DMS 273 (cell line): Measurements from ENCODE around the gene DENND1A.

Experiments
- DNase-seq: peaks from one replicate; lab custom pipeline; 2025; ENCODE audit not compliant: unreplicated experiment; lab: John Stamatoyannopoulos, UW

The DENND1A gene

DNA sequence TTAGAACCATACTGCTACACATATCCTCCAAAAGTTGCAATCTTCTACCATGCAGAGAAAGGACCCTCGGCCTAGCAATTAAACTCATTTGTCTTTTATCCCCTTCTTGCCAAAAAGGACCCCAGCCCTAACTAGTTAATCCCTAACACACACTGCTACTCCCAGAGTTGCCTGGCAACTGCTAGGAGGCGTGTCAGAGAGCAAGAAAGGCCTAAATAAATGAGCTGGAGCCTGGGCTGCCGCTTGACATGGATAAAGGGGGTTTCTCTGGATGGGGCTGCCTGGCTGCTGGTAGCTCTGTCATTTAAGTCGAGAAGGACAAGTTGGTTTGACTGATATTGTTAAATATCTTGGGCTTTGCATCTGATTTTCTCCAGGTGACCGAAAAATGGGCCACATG is 379.1 kb downstream of the DENND1A start:
- peak; percentile 31 for DNase-seq

DNA sequence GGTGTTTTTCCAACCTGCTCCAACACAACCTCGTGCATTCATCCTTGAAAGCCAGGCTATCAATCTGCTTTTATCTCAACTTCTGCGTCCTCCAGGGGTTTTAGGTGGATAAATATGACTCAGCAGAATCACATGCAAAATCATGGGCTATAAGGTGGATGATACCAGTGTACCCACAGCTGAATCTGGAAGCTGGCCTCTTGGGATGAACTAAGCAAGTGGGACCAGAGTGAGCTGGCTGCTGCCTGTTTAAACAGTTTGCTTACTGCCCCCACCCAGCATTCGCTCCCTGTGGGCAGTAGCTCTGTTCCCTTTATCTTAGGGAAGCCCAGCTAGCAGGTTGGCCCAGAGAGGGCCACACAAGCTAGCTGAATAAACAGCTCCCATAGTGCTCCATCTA is 379.9 kb downstream of the DENND1A start:
- DNase-seq: no peak

DNA sequence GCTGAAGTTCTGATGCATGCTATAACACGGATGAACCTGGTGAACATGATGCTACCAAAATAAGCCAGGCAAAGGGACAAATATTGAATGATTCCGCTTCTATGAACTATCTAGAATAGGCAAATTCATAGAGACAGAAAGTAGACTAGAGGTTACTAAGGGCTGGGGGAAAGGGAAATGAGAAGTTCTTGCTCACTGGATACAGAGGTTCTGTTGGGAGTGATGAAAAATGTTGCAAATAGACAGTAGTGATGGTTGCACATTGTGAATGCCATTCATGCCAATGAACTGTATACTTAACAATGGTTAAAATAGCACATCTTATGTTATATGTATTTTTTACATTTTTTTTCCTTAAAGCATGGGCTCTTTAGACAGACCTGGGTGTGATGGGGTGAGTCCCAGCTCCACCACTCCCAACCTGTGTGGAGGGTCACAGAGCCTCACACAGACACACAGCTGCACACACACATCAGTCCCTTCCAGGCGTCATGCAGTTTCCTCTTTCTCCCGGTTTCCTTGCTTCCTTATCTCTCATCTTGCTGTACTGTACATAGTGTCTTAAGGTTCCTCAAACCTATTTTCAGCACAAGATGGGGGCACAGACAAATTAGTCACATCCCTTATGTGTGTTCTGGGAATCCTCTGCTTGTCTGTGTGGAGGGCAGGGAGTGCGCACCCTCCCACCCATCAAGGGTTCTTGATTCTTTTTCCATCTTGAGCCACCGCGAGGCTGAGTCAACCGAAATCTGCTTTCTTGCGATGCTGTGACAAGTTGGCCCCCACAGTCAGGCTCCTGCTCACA is 381.0 kb downstream of the DENND1A start:
- DNase-seq: no peak

DNA sequence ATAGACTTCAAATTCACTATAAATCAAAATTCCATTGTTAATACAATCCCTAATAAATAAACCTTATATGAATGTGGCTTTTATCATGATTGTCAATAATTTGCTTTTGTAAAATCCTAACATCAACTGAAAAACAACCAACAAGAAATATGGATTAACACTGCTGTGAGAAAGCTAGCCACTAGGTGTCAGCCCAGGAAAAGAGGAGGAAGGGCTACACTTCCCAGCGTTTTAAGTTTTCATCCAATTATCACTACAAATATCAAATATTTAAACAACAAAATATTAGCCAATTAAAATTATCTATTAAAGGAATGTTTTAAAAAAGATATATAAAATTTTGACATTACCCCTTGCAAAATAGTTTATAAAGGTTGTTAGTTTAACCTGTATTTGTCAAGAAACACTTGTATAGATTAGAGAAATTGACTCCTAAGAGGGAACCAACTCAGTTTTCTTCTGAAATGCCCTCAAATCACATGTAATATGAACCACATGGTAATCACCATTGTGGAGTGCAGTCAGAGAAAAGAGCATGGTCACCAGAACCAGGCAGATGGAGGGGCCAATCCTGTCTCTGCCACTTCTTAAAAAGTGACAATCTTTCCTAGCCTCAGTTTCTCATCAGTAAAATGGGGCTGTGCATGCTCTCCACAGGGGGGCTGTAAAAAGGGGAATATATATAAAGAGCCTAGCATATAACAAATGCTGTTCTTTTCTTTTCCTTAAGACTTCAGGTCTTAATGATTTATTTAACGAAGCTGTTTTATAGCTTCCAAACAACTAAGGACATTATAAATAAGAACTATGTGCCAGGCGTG is 385.7 kb downstream of the DENND1A start:
- peak; percentile 50 for DNase-seq

DNA sequence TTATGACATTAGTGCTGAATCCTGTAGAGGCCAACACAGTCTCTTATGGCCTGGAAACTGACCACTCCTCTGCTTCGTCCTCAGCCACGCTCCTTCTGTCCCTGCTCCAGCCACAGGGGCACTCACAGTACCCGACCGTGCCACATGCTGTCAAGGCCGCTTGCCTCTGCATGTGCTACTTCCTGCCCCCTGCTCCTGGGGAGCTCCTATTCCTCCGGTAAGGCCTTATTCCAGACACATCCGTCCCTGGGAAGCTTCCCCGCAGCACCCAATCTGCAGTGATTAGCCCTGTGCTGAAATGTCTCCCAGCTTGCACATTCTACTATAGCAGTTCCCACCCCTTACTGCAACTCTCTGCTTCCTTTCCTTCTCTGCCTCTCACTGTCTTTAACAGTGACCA is 386.4 kb downstream of the DENND1A start:
- DNase-seq: no peak

DNA sequence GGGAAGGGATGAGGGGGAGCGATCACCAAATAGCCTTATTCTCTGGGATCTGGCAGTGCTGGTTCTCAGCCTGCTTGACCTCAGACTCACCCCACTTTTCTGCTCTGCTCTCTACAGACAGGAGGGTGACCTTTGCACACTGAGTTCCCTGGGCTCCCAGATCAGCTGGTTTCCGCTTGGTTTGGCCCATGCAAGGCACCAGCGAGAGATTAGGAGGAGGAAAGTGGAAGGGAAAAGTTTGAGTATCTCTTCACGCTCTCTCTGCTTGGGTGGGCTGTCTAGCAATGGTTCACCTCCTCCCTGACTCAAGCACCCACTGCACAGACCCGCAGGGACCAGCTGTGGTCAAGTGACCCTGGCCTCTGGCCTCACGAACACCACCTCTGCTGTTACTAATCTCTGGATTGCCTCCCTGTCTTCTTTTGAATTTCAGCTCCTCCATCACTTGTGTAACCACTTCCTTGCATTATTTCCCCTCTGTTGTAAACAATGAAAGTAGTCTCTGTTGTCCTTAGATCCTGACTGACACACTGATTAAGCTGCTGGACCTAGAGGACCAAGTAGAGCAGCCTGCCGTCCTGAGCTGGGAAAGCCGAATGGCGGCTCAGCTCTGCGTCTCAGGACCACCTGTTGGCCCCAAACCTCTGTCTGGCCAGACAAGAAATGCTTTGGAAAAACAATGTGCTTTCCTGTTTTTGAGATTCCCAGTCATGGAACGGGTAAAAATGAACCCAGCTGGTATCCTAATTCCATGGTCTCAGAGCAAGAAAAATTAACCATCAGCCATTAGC is 387.3 kb downstream of the DENND1A start:
- DNase-seq: no peak

DNA sequence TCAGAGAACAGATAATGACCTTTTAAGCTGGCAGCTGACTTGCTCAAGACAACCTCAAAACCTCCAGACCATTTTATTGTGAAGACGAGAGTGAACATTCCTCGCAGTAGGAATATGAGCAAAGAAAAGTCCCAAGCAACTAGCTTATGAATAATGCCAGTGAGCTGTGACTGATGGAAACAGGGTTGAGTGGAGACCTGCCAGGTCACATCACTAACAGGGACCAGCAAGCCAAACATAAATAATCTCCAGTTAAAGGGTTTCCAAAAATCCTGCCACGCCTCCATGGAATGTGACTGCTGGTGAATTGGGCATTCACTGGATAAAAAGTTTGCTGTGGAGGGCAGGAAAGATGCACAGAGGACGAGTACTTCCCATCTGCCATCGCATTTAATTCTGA is 388.5 kb downstream of the DENND1A start:
- peak; percentile 21 for DNase-seq

DNA sequence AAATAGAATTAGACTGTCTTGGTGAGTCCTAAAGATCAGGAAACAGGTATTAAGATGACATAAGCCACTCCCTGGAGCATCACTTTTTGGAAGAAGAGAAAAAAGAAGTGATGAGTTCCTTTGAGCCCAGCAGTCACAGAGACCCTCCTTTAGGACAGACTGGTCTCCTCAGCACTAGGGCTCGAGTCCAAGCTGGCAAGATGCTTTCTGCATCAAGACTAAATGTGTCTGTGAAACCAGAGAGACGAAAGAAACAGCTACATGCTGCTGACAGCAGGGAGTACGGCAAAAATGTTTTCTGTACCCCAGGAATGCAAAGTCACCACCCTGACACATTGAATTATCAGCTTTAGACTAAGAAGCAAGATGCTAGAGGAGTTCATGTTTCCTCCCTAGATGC is 389.5 kb downstream of the DENND1A start:
- DNase-seq: no peak

DNA sequence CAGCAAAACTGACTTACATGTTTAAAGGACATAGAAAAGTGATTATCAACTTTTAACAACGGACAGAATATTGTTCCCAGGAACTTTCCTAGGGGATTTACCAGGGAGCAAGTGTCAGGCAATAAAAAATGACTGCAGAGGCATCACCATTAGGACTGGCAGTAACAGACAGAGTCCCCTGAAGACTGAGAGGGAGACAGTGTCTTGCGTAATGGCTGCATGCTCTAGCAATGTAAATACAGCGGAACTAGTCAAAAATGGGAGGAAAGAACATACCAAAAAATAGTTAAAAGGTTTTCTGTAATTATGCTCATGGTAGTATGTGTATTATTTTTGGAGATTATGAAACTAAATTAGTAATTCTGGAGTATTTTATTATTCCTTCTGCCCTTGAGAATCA is 392.1 kb downstream of the DENND1A start:
- no peak for DNase-seq

DNA sequence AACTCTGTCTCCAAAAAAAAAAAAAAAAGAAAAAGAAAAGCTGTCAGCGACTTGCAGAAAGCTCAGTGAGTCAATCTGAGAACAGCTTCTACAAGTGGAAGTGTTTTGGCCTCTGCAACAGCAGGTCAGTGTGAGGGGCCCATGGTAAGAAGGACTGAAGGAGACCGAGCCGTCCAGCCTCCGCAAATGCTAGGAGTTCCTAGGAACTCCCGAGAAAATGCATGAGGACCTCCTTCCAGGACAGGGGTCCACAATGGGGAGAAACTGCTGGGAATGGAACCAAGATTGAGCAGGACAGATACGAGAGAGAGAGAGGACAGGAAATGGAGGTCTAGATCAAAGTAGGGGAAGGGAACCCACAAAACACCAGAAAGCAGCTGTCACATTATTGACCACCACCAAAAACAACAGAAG is 393.5 kb downstream of the DENND1A start:
- no peak for DNase-seq

DNA sequence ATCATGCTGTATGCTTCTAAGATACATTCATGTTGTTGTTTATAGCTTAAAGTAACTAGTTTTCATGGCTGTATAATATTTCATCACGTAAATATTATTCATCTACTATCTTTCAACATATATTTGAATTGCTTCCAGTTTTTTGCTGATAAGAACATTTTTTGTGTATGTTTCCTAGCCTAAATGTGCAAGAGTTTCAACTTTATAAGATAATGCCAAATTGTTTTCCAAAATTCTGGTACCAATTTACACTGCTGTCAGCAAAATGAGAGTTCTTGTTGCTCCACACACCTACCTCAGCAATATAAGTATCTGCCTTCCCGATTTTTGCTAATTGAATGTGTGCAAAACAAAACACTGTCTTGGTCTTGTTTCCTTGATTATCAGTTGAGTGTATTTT is 395.6 kb downstream of the DENND1A start:
- DNase-seq: no peak

DNA sequence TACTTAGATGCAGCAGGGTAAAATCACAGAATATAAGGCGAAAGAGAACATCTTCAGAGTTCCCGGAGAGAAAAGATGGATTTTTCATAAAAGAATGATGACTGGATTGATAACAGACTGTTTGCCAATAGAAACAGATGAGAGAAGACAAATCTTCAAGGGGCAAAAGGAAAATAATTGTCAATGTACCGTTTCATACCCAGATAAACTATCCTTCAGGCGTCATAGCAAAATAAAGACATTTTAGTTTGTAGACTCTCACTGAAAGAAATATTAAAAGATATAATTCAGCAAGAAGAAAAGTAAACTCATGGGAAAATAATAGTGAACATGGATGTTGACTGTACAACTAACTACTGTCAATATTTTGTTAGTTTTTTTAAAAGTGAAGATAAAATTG is 399.7 kb downstream of the DENND1A start:
- no peak for DNase-seq

DNA sequence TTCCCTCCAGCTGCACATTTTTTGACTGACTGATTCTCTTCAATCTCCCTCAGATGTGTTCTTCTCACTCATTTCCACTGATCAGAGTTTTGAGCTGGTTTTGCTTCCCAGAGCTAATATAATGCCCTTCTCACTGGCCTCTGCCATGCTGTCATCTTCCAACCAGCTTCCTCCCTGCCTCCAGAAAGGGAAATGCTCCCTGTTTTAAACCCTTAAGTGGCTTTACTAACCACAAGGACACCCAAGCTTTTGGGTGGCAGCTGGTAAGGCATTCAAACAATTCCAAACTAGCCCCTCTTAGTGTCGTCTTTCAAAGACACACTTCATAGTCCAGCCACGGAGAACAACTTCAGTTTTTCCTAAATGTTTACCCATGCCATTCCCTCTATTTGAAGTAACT is 401.4 kb downstream of the DENND1A start:
- DNase-seq: no peak

DNA sequence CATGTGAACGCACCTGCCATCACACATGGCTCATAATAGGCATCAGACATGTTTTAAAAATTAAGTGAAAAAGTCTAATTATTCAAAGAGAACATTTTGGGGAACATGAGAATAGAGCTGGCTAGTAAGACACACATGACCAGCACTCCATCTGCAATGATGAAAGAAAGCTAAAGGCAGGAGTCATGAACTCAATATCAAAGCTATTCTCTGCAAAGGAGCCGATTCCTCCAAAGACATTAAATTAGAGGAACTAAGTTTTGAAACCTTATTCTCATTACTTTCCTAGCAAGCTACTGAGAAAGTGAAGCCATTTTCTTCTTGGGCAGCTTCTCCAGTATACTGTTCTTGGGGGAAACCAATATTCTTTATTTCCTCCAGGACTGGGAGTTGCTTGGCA is 401.9 kb downstream of the DENND1A start:
- no peak for DNase-seq

DNA sequence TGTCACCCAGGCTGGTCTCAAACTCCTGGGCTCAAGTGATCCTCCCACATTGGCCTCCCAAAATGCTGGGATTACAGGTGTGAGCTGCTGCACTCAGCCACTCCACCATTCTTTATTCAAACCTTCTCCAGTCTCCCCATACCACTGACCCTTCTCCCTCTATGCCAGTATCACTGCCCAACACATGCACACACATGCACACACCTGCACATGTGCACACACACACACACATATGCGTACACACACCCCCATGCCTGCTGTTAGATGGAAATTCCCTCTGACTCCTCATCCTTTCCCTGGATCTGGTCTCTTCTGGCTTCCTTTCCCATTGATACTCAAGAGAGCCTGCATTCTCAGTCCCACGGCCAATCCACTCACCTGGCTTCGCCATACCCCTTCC is 404.0 kb downstream of the DENND1A start:
- no peak for DNase-seq

DNA sequence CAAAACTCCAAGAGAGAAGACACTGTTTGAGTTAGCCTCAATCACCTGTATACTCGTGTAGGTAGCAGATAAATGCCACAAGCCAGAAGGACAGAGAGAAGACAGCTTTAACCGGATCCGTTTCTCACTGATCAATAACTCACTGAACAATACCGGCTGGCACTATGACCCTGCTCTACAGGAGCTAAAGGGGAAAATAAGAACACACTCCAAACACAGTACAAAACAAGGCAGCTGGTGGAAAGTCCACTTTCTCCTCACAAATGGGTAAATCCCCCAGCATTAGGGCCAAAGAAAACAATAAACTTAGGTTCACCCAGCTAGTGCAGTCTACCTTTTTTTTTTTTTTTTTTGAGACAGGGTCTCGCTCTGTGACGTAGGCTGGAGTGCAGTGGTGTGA is 404.5 kb downstream of the DENND1A start:
- no peak for DNase-seq

DNA sequence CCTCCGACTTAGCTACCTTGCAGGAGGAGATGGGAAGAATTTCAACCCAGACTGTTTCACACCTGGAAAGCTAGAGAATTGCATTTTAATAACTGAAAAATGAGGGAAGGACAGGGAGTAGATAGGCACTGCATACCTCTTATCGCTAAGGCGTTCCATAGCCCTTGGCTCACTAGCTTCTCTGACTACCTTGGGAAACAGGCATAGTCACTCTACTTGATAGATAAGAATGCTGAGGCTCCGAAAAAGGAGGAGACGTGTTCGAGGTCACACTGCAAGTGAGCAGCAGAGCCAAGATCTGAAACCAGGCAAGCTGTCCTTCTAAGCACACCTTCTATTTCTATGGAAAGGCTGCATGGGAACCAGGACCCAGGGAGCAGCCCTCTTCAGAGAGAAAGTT is 405.1 kb downstream of the DENND1A start:
- DNase-seq: no peak

DNA sequence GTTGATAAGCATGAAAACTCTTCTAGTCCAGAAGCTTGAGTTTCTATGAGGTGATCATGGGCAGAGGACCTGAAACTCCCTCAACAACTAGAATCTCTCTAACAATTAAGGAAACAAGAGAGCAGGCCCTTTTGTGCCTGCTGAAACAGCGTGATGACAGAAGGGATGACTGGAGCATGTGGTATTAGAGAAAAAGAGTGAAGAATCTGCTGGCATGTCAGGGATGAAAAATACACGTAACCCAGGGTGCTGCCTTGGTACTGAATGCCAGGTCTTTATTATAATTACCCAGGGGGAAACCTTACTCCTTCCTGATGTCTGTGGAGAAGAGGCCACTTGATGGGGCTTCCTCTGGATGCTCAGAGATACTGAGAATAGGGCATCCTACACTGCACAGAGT is 406.1 kb downstream of the DENND1A start:
- DNase-seq: no peak

DNA sequence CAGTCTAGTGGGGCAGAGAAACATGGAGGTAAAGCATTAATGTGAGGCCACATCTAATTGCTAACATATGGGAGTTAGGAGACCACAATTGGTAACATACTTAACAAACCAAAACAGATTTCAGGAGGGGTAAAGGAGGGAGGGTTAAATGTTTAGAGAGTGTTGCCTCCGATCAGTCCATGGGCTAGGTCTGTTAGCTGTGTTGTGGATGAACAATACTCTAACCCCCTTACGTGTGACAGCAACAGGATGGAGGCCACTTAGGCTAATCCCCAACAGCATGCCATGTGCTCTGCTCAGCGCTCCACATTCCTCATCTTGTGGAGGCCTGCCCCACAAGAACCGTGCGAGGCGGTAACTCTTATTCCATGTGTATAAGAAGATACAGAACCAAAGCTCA is 406.9 kb downstream of the DENND1A start:
- DNase-seq: no peak

DNA sequence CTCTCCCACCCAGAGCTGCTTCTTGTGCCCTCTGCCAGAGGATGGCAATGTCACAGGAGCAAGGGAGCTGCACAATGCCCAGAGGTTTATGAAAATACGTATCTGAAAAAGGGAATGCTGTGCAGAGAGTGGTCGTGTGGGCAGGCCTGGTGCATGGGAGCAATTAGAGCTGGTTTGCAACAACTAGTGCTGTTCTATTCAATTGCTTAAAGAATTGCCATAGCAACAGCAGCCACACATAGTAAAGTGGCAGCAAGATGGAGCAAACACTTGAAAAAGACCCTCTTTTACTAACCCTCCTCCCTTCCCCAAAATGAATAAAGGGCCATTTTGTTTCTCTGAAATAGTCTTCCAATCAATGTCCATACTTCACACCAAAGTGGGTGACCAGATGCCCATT is 407.7 kb downstream of the DENND1A start:
- no peak for DNase-seq

DNA sequence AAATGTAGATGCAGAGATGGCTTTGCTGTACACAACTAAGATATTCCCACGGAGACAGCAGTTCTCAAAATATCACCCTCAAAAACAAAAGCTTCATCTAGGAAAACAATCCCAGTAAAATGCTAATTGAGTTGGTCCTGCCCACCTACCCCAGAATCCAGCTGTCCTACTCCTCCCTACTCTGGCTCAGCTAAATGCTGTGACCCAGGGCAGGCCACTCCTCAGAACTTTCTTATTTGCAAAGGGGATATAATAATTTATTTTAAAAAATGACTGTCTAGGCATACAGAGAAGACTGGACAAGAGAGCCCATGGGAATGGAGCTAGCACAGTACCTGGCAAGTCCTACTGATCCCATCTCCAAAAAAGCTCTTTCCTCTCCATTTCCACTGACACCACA is 411.6 kb downstream of the DENND1A start:
- DNase-seq: no peak

DNA sequence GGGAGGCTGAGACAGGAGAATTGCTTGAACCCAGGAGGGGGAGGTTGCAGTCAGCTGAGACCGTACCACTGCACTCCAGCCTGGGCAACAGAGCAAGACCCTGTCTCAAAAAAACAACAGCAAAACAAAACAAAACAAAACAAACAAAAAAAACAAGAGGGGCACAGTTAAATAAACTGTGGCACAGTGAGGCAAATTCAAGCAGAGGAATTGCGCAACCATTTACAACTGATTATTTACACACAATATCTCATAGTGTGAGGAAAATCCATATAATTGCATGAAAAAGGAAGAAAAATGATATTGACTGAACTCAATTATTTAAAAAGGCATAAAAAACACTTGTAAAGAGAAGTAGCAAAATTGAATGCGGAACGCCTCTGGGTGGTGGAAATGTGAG is 412.4 kb downstream of the DENND1A start:
- no peak for DNase-seq
